Measurements from ENCODE around the gene ARL6IP4. TPM values are rescaled to one million over a fixed set of nuclear protein-coding genes. Genes with fewer than 3 reads are reported as not detected.
"Not testable (repeated sequence)": the region's sequence is repeated elsewhere in the genome, so short reads cannot be mapped to it uniquely, and the experiment has no call there.

The ARL6IP4 gene
- total and polyA plus RNA-seq, 5 experiments from 2014 or later = 183 to 256 (median 209) TPM

DNA sequence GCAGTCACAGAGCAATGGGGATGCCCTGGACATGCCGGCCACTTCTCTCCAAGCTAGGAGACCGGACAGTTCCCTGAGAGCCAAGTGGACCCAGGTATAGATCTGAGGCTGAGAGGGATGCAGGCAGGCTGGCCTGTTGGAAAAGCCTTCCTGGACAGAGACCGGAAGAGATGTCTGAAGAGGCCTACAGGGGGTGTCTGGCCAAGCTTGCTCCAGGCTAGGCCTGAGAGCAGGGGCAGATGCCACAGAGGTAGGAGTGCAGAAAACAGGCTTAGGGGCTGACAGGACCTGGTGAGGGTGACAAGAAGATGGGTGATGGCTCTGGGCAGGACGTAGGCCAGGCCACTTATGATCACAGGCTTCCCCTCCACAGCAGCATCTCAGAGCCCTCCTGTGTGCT, 30.2 kb downstream of the ARL6IP4 start:
- no peak for DNase-seq
- Mint-ChIP-seq H3K36me3 (peaks cover 0 to 36% (median 10%) of the 10 kb centered on the region in 3 donors), H3K4me1 (peaks cover 2 to 6% (median 4%) of the 10 kb centered on the region in 4 donors), H3K4me3 (peak overlapping the region in 1 of 10 donors; percentile 5), H3K27me3 (no peaks in the 10 kb centered on the region), H3K9me3 (no peaks in the 10 kb centered on the region), H3K27ac (peak overlapping the region in 1 of 10 donors; percentile 22)
- POLR2A ChIA-PET = no interaction called here
- ATAC-seq = no peak

DNA sequence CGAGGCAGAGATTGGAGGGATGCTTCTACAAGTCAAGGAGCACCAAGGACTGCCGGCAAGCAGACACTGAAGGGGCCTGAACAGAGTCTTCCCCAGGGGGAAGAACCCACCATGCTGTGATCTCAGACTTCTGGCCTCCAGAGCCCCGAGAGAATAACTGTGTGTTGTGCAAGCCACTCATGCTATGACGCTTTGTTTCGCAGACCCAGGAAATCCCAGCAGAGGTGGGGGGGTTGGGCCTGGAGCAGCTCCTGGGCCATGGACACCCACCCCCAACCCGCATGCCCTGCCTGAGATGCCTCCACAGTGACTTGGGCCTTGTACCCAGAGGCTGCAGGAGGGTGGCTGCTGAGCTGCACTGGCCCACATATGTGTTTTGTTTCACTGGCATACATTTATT, 31.2 kb downstream of the ARL6IP4 start:
- Mint-ChIP-seq H3K4me1 (peaks cover 5 to 9% (median 6%) of the 10 kb centered on the region in 4 donors), H3K36me3 (peaks cover 0 to 37% (median 12%) of the 10 kb centered on the region in 3 donors), H3K4me3 (no peak overlapping the region), H3K27ac (no peak overlapping the region), H3K9me3 (no peaks in the 10 kb centered on the region), H3K27me3 (no peaks in the 10 kb centered on the region)
- no peak for DNase-seq
- POLR2A ChIA-PET = no interaction called here
- no peak for ATAC-seq

DNA sequence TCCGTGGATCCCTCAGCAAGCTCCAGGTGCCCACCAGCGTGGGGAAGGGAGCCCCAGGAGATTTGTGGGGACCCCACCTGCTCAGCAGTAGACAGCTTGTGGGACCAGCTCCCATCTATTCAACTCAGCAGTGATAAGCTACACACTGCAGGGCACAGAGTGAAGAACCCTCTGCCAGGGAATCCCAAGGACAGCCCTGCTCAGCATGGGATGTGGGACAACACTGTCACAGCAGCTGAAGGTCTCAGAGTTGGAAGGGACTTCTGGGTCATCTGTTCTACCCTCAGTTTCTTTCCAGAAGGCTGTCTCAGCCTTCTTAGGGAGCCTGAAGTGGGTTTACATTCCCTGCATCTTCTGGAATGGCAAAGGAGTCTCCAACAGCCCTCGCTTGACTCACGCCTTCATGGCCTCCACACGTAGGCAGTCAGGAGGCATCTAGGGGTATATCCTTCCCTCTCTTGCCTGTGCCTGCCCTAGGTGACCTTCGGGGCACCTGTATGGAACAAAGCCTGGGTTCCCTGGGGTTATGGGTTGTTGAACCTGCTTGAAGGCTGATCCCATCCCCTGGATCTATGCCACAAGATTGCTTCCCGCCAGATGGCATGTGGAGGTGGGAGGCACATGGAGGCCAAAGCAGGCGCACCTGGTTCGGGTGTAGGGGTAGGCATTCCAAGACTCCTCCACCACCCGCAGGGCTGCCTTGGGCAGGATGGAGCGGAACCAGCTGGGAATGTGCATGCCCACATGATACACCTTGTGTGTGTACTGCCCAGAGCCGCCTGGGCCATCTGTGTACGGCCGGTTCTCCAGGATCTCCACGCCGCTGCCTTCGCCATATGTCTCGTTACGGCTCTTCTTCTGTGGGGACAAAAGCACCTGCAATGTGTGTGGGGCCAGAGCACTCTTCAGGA, 33.0 kb downstream of the ARL6IP4 start:
- H3K36me3 Mint-ChIP-seq = peaks cover 0 to 28% (median 9%) of the 10 kb centered on the region in 3 donors
- peaks cover 5 to 15% (median 9%) of the 10 kb centered on the region in 4 donors for H3K4me1 Mint-ChIP-seq
- H3K9me3 Mint-ChIP-seq = no peaks in the 10 kb centered on the region
- ATAC-seq = no peak
- POLR2A ChIA-PET = no interaction called here
- H3K27ac Mint-ChIP-seq = peak overlapping the region in 1 of 10 donors; percentile 68
- DNase-seq = no peak
- no peak overlapping the region for H3K4me3 Mint-ChIP-seq
- no peaks in the 10 kb centered on the region for H3K27me3 Mint-ChIP-seq

DNA sequence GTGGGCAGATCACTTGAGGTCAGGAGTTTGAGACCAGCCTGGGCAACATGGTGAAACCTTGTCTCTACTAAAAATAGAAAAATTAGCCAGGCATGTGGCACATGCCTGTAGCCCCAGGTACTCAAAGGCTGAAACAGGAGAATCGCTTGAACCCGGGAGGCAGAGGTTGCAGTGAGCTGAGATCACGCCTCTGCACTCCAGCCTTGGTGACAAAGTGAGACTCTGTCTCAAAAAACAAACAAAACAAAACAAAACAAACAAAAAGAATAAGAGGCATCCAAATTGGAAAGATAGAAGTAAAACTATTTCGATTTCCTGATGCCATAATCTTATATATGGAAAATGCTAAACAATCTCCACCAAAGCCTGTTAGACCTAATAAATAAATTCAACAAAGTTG, 34.0 kb downstream of the ARL6IP4 start:
- H3K4me3 Mint-ChIP-seq, H3K9me3 Mint-ChIP-seq, DNase-seq, H3K27me3 Mint-ChIP-seq, POLR2A ChIA-PET, ATAC-seq: not testable (repeated sequence)
- Mint-ChIP-seq H3K36me3 (peaks cover 0 to 25% (median 9%) of the 10 kb centered on the region in 3 donors), H3K27ac (peak overlapping the region in 2 of 10 donors; percentile 32 to 82), H3K4me1 (peaks cover 6 to 23% (median 13%) of the 10 kb centered on the region in 4 donors)

DNA sequence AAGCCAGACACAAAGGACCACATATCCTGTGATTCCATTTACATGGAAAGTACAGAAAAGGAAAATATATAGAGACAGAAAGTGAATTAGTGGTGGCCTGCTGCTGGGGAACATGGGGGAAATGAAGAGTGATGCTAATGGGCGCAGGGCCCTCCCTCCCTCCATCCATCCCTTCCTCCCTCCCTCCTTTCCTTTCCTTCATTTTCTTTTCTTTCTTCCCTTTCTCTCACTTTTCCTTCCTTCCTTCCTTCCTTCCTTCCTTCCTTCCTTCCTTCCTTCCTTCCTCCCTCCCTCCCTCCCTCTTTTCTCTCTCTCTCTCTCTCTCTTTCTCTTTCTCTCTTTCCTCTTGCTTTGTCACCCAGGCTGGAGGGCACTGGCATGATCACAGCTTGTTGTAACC, 37.3 kb downstream of the ARL6IP4 start:
- peaks cover 11 to 29% (median 20%) of the 10 kb centered on the region in 4 donors for H3K4me1 Mint-ChIP-seq
- peaks cover 0 to 8% (median 2%) of the 10 kb centered on the region in 3 donors for H3K36me3 Mint-ChIP-seq
- no peaks in the 10 kb centered on the region for H3K9me3 Mint-ChIP-seq
- no peak for DNase-seq
- peak overlapping the region in 1 of 10 donors; percentile 31 for H3K27ac Mint-ChIP-seq
- no peaks in the 10 kb centered on the region for H3K27me3 Mint-ChIP-seq
- POLR2A ChIA-PET = no interaction called here
- no peak overlapping the region for H3K4me3 Mint-ChIP-seq
- no peak for ATAC-seq

DNA sequence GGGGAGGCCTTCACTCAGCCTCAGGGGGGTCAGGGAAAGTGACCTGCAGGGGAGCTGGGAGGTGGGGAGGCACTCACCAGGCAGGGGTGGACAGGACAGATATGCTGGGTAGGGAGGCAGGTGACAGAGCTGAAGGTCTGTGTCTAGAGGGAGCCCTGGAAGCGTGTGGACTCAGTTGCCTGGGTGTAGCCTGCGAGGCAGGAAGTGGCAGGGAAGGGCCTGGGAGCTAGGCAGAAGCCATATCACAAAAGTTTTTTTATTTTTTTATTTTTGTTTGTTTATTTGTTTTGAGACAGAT, 39.3 kb downstream of the ARL6IP4 start:
- Mint-ChIP-seq H3K4me1 (peaks cover 14 to 36% (median 32%) of the 10 kb centered on the region in 4 donors), H3K27ac (peak overlapping the region in 6 of 10 donors; percentile 47 to 92 (median 66)), H3K9me3 (no peaks in the 10 kb centered on the region), H3K27me3 (no peaks in the 10 kb centered on the region), H3K36me3 (peaks cover 0 to 11% (median 2%) of the 10 kb centered on the region in 3 donors), H3K4me3 (no peak overlapping the region)
- DNase-seq (peak in 1 of 10 donors; percentile 56), ATAC-seq (no peak)
- POLR2A ChIA-PET = interaction anchor here (0.6 kb wide), 1 partner anchor 96 kb away, joined by 3 read pairs; no protein-coding TSS in a partner anchor

DNA sequence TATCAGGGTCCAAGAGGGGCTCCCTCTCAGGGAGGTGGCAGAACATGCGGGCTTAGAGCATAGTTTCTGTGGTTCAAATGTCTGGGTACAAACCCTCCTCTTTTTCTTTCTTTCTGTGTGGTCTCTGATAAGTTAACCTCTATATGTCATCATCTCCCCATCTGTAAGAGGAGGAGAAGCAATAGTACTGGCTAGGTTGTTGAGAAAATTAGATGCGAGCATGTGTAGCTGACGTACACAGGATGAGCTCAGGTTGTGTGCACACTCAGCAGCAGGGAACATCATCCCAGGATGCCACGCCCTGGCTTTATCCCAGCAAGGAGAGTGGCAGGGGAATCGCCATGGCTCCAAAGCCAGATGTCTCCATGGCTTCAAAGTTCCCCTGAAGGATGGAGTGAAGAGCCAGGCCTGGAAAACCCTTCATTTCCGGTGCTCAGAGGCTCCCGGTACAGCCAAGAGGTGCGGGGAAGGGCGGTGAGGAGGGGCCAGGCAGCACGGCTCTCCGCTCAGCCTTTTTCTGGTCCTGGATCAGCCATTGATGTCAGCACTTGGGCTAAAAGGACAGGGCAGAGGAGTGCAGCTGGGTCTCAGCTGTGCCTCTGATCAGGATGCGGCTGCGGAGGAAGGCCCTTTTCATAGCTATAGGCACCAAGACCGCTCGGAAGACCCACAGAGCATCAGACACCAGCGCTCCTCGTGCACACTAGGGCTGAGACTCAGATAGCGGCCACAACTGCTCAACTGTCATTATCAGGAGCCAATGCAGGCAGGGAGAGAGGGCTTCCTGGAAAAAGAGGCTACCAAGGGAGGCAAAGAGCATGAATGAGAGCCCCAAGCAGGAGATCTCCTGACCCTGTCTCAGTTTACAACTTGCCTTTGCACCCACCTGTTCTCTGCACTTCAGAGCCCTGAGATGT, 41.5 kb downstream of the ARL6IP4 start:
- H3K27ac Mint-ChIP-seq = peak overlapping the region in 4 of 10 donors; percentile 11 to 74 (median 66)
- POLR2A ChIA-PET = no interaction called here
- ATAC-seq = no peak
- H3K4me3 Mint-ChIP-seq = no peak overlapping the region
- no peaks in the 10 kb centered on the region for H3K9me3 Mint-ChIP-seq
- H3K27me3 Mint-ChIP-seq = no peaks in the 10 kb centered on the region
- peaks cover 0 to 9% (median 0%) of the 10 kb centered on the region in 3 donors for H3K36me3 Mint-ChIP-seq
- peak in 1 of 10 donors; percentile 31 for DNase-seq
- H3K4me1 Mint-ChIP-seq = peaks cover 17 to 45% (median 41%) of the 10 kb centered on the region in 4 donors

DNA sequence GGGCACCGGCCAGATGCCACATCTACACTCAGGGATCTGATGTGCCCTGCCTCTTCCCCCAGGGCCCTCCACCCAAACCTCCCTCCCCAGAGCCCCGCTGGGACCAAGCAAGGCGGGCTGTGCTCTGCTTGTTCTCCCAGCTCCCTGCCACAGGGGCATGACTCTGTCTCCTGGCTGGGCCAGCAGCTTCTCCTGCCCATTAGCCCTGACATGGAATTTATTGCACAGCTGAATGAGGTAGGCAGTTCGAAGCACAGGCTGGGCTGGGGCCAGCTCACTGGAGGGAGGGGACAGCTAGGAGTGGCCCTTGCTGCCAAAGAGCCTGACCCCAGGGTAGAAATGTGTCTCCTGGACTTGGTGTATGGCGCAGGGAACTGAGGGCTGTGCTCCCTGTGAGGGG, 42.4 kb downstream of the ARL6IP4 start:
- H3K4me1 Mint-ChIP-seq = peaks cover 19 to 44% (median 39%) of the 10 kb centered on the region in 4 donors
- H3K36me3 Mint-ChIP-seq = peaks cover 0 to 17% (median 0%) of the 10 kb centered on the region in 3 donors
- no peaks in the 10 kb centered on the region for H3K9me3 Mint-ChIP-seq
- POLR2A ChIA-PET = no interaction called here
- peak in 1 of 10 donors; percentile 23 for DNase-seq
- ATAC-seq = no peak
- no peak overlapping the region for H3K4me3 Mint-ChIP-seq
- H3K27me3 Mint-ChIP-seq = no peaks in the 10 kb centered on the region
- peak overlapping the region in 1 of 10 donors; percentile 8 for H3K27ac Mint-ChIP-seq

DNA sequence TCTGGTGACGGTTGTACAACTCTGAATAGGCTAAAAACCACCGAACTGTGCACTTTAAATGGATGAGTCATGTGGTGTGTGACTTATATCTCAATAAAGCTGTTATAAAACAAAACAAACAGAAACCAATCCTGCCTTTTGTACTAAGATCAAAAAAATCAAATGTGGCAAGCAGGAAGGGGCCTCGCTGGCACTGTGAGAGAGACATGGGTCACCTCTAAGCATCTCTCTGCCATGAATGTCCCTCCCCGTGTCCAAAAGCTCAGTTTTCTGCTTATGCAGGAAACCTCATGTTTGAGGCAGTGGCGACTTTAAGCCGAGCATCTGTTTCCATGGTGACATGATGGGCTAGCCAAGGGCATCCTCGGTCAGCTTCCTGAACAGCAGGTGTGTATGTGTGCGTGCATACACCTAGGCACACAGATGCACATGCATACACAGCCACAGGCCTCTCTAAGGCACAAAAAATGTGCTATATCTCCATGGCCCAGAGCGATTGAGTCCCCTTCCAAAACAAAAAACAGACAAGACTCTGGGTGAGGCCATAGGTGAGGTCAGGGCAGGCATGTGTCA, 44.4 kb downstream of the ARL6IP4 start:
- Mint-ChIP-seq H3K27me3 (no peaks in the 10 kb centered on the region), H3K36me3 (peaks cover 0 to 26% (median 0%) of the 10 kb centered on the region in 3 donors), H3K4me3 (peak overlapping the region in 2 of 10 donors; percentile 6 to 48), H3K27ac (peak overlapping the region in 9 of 10 donors; percentile 12 to 89 (median 79)), H3K9me3 (no peaks in the 10 kb centered on the region), H3K4me1 (peaks cover 19 to 42% (median 35%) of the 10 kb centered on the region in 4 donors)
- DNase-seq (peak in 1 of 10 donors; percentile 19), ATAC-seq (peak; percentile 70 to 80)
- POLR2A ChIA-PET = interaction anchor here (0.7 kb wide), 1 partner anchor 108 kb away, joined by 5 read pairs; no protein-coding TSS in a partner anchor

DNA sequence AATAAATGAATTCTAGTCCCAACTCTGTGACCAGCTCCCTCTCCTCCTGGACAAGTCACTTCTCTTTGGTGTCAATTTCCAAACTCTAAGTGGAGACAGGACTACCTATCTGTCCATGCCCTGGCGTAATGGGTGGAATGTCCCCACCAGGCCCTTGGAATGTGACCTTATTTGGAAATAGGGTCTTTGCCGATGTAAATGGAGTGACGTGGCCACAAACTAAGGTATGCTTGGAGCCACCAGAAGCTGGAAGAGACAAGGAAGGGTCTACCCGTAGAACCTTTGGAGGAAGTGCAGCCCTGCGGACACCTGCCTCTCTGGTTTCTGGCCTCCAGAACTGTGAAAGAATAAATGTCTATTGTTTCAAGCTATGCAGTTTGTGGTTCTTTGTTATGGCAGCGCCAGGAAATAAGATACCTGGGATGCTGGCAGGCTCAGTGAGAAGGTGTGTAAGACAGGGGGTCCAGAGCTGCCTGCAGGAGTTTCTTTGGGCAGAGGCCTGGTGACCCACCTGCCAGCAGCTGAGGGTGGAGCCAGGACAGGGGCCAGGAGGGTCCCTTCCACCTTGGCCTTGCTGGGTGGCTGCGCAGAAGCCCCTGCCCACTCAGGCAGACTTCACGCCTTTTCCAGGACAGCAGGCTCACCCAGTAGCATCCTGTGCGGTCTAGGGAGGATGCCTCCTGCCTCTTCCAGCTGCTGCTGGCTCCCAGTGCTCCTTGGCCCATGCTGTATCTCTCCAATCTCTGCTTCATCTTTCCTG, 45.8 kb downstream of the ARL6IP4 start:
- H3K9me3 Mint-ChIP-seq = no peaks in the 10 kb centered on the region
- ATAC-seq (no peak), DNase-seq (no peak)
- H3K4me1 Mint-ChIP-seq = peaks cover 17 to 39% (median 33%) of the 10 kb centered on the region in 4 donors
- H3K27ac Mint-ChIP-seq = peak overlapping the region in 5 of 10 donors; percentile 21 to 81 (median 38)
- H3K4me3 Mint-ChIP-seq = no peak overlapping the region
- no peaks in the 10 kb centered on the region for H3K27me3 Mint-ChIP-seq
- POLR2A ChIA-PET = no interaction called here
- H3K36me3 Mint-ChIP-seq = peaks cover 0 to 30% (median 0%) of the 10 kb centered on the region in 3 donors

DNA sequence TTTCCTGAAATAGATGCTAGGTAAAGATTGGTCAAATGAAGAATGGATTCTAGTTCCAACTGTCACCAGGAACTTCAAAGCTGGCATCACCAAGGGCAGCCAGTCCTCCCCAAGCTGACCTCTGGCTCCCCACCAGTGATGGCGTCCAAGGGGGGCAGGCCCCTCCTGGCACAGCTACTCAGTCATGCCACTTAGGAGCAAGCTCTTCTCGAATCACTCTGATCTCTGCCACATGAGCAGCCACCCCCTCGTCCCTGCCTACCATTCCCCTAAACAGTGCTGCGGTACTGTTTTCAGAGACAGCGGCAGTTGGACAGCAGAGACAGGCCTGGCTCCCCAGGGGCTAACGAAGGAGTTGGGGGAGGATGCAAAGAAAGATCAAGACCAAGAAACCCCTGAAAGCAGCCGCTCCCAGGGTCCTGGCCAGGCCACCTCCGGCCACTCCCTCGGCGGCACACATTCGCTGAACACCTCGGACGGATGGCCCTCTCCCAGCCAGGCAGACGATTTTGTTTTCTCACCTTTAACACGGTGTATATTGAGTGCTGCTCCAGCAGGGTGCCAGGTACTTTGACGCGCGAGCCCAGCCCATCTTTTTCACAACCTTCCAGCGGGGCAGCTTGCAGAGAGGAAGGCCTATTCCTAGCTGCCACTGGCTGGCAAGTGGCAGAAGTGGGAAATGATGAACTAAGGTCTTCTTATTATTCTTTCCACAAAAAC, 47.4 kb downstream of the ARL6IP4 start:
- H3K27me3 Mint-ChIP-seq = no peaks in the 10 kb centered on the region
- H3K4me1 Mint-ChIP-seq = peaks cover 15 to 45% (median 35%) of the 10 kb centered on the region in 4 donors
- H3K27ac Mint-ChIP-seq = peak overlapping the region; percentile 25 to 78 (median 56)
- POLR2A ChIA-PET = no interaction called here
- DNase-seq = no peak
- H3K36me3 Mint-ChIP-seq = peaks cover 0 to 38% (median 0%) of the 10 kb centered on the region in 3 donors
- no peak overlapping the region for H3K4me3 Mint-ChIP-seq
- H3K9me3 Mint-ChIP-seq = no peaks in the 10 kb centered on the region
- no peak for ATAC-seq
